ENCODE measurements around the gene MAP3K4.
A peak's percentile ranks its signal among the peaks of the same experiment; 100 is the strongest.

Gene MAP3K4

DNA sequence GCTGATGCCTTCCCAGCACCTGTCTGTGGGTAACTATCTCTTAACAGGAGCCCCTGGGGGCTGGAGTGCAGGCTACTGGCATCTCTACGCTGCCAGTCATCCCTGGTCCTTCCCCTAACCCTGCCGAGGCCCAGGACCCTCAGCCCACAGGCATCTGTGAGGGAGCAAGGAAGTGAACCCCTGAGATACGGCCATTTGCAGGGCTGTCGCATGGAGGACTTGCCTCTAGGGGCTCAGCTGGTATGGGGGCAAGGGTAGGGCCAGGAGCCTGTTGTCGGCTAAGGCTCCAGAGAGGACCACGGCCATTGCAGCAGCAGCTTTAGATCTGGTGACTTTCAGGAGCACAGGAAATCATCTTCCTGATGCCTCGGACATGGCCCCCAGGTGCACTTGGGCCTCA is 49.7 kb downstream of the MAP3K4 start:
- no peak for FAIRE-seq

DNA sequence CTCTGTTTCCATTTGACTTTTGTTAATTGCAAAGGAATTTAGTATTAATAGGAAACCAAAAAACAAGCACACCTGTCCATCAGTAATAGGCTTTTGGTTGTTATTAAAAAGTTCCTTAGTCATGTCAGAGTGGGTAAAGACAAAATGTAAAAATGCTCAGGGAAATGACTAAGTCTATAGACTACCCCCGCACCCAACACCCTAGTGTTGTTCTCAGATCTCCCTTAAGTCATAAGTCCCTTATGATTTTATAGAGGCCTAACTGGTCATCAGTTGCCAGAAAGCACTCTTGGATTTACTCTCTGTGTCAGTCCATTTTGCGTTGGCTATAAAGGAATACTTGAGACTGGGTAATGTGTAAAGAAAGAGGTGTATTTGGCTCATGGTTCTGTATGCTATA is 52.8 kb downstream of the MAP3K4 start:
- FAIRE-seq: no peak

DNA sequence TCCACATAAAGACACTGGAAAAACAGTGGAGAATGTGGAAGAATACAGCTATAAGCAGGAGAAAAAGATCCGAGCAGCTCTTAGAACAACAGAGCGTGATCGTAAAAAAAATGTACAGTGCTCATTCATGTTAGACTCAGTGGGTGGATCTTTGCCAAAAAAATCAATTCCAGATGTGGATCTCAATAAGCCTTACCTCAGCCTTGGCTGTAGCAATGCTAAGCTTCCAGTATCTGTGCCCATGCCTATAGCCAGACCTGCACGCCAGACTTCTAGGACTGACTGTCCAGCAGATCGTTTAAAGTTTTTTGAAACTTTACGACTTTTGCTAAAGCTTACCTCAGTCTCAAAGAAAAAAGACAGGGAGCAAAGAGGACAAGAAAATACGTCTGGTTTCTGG is 57.1 kb downstream of the MAP3K4 start:
- no peak for FAIRE-seq

- FAIRE-seq: no peak
Measured at GRCh38 chr6:161050134-161050765, 58.7 kb downstream of the MAP3K4 start.

DNA sequence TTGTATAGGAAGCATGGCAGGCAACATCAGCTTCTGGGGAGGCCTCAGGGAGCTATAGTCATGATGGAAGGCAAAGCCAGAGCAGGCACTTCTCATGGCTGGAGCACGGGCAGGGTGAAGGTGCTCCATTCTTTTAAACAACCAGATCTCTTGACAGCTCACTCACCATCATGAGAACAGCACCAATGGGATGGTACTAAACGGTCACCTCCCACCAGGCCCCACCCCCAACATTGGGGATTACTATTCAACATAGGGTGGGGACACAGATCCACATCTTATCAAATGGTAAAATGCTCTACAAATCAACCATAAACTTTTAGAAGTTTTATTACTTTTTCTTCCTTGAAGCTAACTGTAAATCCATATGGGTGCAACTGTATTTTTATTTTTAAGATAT is 61.5 kb downstream of the MAP3K4 start:
- FAIRE-seq: no peak

DNA sequence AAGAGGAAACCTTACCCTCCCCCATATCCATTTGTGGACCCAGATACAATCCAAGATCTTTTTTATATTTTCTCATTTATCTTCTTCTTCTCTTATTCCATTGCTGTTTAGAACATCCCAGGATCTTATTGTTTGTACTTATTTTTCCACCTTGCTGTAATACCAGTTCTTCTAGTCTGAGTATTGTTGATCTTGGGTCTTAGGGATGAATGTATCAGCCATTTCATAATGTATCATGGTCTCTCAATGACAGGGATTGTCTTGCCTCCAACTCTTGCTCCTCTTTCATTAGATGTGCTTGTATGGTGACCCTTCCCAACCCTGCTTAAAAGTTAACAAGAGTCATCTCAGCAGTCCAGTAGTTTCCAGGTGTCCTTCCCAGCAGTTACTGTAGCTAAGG is 63.3 kb downstream of the MAP3K4 start:
- no peak for FAIRE-seq

DNA sequence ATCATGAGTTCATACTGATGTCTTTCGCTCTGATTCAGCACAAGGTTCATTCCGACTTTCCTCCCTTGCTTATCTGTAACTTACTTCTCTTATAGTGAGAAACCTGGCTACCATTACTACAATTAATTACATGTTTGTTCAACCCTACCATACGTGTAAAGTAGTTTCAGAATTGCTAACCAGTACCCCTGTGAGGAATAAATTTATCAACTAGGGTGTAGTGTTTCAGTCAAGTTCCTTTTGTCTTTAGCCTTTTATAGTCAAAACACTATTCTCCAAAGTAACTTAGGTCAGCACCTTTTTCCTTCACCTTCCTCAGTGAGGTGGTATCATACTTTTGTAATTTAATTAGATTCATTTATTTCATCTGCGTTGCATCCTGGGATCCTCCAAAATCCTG is 64.9 kb downstream of the MAP3K4 start:
- FAIRE-seq: no peak

DNA sequence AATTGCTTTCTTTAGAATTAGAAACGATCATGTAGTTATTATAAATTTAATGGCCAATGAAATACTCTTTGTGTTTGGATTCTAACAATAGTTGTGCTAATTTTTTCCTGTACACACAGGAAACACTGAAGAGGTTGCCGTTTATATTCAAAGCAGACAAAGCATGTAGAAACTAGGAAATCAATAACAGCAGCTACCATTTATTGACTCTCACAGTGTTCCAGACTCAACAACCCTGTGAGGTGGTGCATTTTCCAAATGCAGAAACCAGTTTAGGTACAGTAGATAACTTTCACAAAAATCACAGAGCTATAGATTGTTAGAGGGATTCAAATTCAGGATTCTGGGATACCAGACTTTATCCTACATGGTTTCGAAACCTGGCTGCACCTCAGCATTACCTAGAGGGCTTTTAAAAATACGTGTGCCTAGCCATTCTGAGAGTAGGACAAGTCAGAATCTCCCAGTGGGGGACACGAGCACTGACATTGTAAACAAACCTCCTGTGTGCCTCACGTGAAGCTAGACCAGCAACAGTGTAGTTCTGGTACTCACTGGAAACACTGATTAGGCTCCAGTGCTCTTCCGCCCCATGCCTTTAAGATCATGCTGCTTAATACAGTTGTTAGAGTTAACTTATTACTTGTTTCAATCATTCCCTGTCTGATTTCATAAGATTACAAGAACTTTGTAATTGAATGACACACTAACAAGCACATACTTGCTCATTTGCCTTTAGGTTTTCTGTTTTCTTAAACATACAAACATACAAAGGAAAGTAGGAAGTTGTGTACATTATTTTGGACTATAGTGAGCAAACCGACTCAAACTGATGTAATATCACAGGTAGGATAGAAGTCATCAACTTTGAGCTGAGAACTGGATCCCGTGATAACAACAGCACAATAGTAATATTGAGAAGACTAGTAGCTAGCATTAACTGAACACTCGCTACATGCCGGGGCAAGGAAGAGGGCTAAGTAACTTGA is 65.8 kb downstream of the MAP3K4 start:
- no peak for FAIRE-seq

- no peak for FAIRE-seq
Measured at GRCh38 chr6:161058741-161059140, 67.2 kb downstream of the MAP3K4 start.

DNA sequence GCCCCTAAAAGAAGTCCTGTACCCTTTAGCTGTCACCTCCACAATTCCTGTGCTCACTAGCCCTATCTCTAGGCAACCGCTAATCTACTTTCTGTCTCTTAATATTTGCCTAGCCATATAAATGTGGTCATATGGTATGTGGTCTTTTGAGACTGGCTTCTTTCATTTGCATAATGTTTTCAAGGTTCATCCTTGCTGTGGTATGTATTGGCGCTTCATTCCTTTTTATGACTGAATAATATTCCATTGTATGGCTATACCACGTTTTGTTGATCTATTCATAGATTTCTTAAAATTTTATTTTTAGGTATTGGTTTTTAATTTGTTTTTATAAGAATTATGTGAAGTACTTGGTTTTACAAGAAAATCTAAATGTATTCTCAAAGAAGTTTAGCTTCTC is 70.0 kb downstream of the MAP3K4 start:
- peak; percentile 34 for FAIRE-seq

- FAIRE-seq: no peak
Measured at GRCh38 chr6:161064915-161065314, 73.3 kb downstream of the MAP3K4 start.

DNA sequence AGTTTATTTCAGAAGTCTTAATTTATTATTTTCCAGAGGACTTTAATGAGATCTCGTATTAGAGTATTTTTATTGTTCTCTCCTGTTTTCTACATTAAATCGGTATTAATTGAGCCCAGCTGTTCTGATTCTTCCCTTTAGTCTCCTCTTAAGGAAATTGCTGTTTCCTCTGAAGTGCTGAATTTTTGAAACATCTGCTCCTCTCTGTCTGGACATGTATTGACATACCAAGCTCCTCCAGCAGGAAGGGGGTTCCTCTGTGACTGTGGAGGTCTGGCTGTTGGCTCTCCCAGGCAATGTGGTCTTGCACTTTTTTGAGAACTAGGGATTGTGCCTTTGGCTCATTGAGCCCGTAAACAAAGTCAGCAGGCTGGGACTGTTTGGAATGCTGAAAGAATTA is 74.9 kb downstream of the MAP3K4 start:
- FAIRE-seq: no peak

GRCh38 chr6:161067749-161068148 is 76.2 kb downstream of the MAP3K4 start:
- FAIRE-seq: no peak

- no peak for FAIRE-seq
Measured at GRCh38 chr6:161068321-161068741, 76.8 kb downstream of the MAP3K4 start.

DNA sequence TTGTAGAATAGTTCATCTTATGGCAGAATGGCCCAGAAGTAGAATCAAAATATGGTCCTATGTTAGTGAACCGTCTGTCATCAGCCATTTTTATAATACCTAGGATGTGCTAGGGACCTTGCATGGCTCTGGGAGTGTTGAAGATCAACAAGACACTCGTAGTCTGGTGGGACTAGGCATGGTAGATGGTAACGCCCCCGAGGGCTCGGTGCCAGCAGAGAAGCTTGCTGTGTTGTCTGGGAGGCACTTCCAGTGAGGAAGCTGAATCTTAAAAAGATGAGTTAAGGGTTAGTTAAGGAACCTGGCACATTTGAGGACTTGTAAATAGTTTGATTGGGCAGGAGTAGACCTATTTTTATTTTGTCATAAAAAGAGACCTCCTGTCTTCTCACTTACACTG is 82.4 kb downstream of the MAP3K4 start:
- FAIRE-seq: no peak

DNA sequence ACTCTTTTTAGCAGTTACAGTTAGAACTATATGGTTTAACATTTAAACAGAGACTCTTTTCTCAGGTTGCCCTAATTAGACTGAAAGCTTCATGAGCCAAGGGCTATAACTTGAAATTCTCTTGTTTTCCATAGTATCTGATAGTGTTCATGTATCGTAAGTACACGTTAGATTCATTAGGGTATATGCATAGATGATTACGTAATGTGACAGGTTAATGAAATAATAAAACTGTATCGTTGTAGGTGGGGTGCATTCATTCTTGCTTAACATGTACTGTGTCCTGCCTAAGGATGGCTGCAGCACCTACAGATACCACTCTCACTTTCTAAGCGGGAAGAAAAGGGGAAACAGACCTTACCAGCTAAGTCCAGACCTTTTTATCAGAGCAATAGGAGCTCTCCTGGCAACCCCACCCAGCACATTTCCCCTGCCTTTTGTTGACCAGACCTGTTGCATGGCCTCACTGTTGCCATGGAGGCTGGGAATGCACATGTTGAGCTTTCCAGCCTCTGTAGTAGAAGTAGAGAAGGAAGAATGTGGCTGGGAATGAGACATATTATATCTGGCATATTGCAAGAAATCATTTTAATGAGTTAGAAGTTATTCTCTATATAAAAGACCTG is 83.0 kb downstream of the MAP3K4 start:
- FAIRE-seq: no peak

- no peak for FAIRE-seq
Measured at GRCh38 chr6:161076181-161076677, 84.7 kb downstream of the MAP3K4 start.

DNA sequence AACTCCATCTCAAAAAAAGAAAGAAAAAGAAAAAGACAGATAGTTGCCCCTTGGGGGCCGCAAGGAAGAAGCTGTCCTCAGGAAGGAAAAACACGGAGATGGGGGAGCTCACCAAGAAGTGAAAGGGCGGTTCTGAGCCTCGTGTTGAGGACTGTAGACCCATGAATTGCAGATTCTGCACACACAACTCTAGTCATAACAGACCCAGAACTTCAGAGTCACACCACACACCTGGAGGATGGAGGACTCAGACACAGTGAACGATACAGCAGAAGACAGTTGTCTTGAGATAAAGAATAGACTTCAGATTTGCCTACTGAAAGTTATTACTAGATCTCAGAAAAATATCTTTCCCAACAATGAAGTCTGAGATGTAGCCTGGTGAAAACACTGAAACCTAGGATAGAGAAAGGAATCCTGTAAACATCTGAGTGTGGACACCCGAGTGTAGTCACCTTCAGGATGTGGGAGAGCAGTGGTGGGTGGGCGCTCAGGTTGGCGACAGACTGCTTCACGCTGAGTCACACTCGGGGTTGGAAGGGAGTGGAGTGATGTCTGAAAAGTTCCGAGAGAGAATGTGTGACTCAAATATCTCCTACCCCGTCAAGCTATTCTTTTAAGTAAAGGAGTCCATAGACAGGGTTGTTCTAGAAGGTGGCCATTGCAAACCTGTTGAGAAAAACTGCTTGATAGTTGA is 88.1 kb downstream of the MAP3K4 start:
- FAIRE-seq: no peak

DNA sequence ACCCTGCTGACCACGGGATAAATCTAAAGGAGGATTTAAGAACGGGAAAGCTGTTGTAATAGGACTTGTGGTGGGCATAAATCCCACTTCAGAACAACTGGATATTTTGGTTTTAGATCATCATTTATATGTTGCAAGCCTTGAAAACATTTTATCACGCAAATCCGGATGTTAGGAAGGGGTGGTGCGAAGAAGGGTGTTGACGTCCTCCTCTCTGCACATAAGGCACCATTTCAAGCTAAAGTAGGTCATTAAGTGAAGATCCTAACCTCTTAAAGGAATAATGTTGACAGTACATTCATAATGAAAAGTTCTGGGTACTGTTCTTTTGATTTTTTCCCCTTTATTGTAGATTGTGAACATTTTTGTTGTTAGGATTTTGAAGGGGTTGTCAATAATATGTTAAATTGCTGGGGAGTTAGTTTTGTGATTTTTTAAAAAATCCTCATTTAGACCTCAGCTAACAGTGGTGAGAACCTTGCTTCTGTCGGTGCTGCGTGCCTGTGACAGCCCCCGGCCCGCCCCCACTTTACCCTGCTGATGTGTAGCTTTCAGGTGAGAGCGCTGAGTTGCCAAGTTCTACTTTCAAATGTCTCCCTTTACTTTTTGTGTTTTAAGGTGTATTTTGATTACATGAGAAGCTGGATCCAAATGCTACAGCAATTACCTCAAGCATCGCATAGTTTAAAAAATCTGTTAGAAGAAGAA is 88.8 kb downstream of the MAP3K4 start:
- FAIRE-seq: no peak

- no peak for FAIRE-seq
Measured at GRCh38 chr6:161082215-161082614, 90.6 kb downstream of the MAP3K4 start.

- FAIRE-seq: no peak
Measured at GRCh38 chr6:161085246-161085645, 93.7 kb downstream of the MAP3K4 start.

DNA sequence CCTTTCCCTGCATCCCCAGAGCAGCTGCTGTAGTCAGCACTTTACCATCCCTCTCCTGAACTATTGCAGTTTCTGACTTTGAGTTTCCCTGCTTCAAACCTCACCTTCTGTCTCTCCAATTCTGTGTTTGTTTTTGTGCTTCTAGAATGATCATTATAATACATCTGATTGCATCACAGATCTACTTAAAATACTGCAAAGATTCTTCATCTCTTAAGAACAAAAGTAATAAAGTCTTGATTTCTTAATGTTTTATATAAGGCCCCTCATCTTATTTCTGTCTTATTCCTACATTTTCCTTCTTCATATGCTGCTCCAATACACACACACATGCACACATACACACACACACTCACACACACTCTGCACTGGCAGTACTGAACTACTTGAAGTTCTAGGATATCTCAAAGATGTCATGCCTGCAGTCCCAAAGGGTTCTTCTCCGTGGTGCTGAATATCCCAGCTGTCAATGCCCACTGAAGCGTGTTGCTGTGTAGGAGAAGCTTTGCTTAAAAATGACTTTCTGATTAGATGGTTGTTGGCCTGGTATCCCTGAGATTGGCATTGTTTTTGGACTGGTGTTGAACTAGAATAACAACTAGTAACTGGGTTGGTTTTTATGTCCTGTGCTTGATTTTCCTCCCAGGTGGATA is 97.2 kb downstream of the MAP3K4 start:
- FAIRE-seq: no peak

Measured in TTC549 (cell line).